IMR-90 (cell line): Measurements from ENCODE around the gene ENO4. TPM values are rescaled to one million over a fixed set of nuclear protein-coding genes. Genes with fewer than 3 reads are reported as not detected.
A peak's percentile ranks its signal among the peaks of the same experiment; 100 is the strongest.

Experiments used
- ATAC-seq: fragments of 200-7000 bp; cut with Tn5 transposase; 2 replicates; pipeline ENCODE4 v1.9.1; 2020; ENCODE audit warnings: low read depth, mild to moderate bottlenecking, moderate library complexity
- BruUV-seq: library from RNA; stranded (reverse); fragments of 400-500 nt; replicated peaks from 2 replicates; lab custom pipeline; 2021; lab: Mats Ljungman, UMichigan
- CTCF ChIA-PET: fragments of 300-600 bp; formaldehyde crosslinking; extraction: SDS; loops from one replicate; lab custom pipeline; 2021; ENCODE audit warnings: antibody characterized with exemption; lab: Yijun Ruan, JAX
- POLR2A ChIA-PET: fragments of 300-600 bp; sonication (Branson Sonifier 250); formaldehyde crosslinking; loops from one replicate; lab custom pipeline; 2022; ENCODE audit warnings: antibody characterized with exemption; ENCODE audit not compliant: unreplicated experiment; lab: Charles Lee
- DNase-seq: peaks from one replicate; pipeline ENCODE4 v3.0.0; 2013
- H2AFZ ChIP-seq: replicated peaks from 2 replicates; pipeline ENCODE3; 2013; ENCODE audit warnings: low read length, mild to moderate bottlenecking; ENCODE audit not compliant: poor library complexity
- H2AK5ac ChIP-seq: 2 replicates; pipeline ENCODE4 v1.6.1; 2013; ENCODE audit warnings: low read depth, low read length, inconsistent platforms
- H2AK9ac ChIP-seq: replicated peaks from 2 replicates; pipeline ENCODE3; 2013; ENCODE audit warnings: mild to moderate bottlenecking, low read depth, low read length, moderate library complexity; ENCODE audit not compliant: poor library complexity
- H2BK120ac ChIP-seq: 2 replicates; pipeline ENCODE4 v1.6.1; 2013; ENCODE audit warnings: low read depth, low read length, inconsistent platforms
- H2BK15ac ChIP-seq: 3 replicates; pipeline ENCODE4 v1.6.1; 2013; ENCODE audit warnings: low read depth, low read length, inconsistent platforms
- H2BK20ac ChIP-seq: 2 replicates; pipeline ENCODE4 v1.6.1; 2013; ENCODE audit warnings: low read depth, mild to moderate bottlenecking, inconsistent platforms, low read length, moderate library complexity
- H2BK5ac ChIP-seq: 2 replicates; pipeline ENCODE4 v1.6.1; 2013; ENCODE audit warnings: mild to moderate bottlenecking, low read depth, low read length, inconsistent platforms; ENCODE audit not compliant: poor library complexity, severe bottlenecking
- H3K14ac ChIP-seq: replicated peaks from 2 replicates; pipeline ENCODE4 v1.6.1; 2013; ENCODE audit warnings: low read depth, low read length, inconsistent platforms
- H3K18ac ChIP-seq: 2 replicates; pipeline ENCODE4 v1.6.1; 2013; ENCODE audit warnings: low read depth, low read length, control low read depth
- H3K23ac ChIP-seq: 2 replicates; pipeline ENCODE4 v1.6.1; 2013; ENCODE audit warnings: low read depth, low read length, inconsistent platforms
- H3K27ac ChIP-seq: 2 replicates; pipeline ENCODE4 v1.5.1; 2013; ENCODE audit warnings: mild to moderate bottlenecking, control low read depth, low read length; ENCODE audit not compliant: insufficient read depth
- H3K27me3 ChIP-seq: 2 replicates; pipeline ENCODE4 v1.6.1; 2013; ENCODE audit warnings: low read length; ENCODE audit not compliant: control insufficient read depth, insufficient read depth
- H3K36me3 ChIP-seq: 2 replicates; pipeline ENCODE4 v1.6.1; 2013; ENCODE audit warnings: low read length, mixed read lengths; ENCODE audit not compliant: control insufficient read depth, insufficient read depth
- H3K4ac ChIP-seq: 2 replicates; pipeline ENCODE4 v1.6.1; 2013; ENCODE audit warnings: low read depth, low read length, inconsistent platforms
- H3K4me1 ChIP-seq: 2 replicates; pipeline ENCODE4 v1.6.1; 2013; ENCODE audit warnings: low read length, mixed read lengths; ENCODE audit not compliant: control insufficient read depth, insufficient read depth
- H3K4me2 ChIP-seq: 2 replicates; pipeline ENCODE4 v1.6.1; 2013; ENCODE audit warnings: low read depth, mild to moderate bottlenecking, control low read depth, low read length, moderate library complexity
- H3K4me3 ChIP-seq: 2 replicates; pipeline ENCODE4 v1.5.1; 2013; ENCODE audit warnings: low read depth, mild to moderate bottlenecking, control low read depth, low read length, moderate library complexity; ENCODE audit not compliant: insufficient read depth
- H3K56ac ChIP-seq: 2 replicates; pipeline ENCODE4 v1.6.1; 2013; ENCODE audit warnings: low read length, inconsistent platforms; ENCODE audit not compliant: insufficient read depth; ENCODE audit errors: extremely low read depth
- H3K79me1 ChIP-seq, 2 experiments: 2 replicates each; pipeline ENCODE4 v1.6.1; 2013; ENCODE audit warnings: low read length in 2 of 2, inconsistent platforms in 1 of 2, low read depth in 1 of 2
- H3K9ac ChIP-seq: 2 replicates; pipeline ENCODE4 v1.6.1; 2013; ENCODE audit warnings: low read depth, low read length, control low read depth
- H3K9me1 ChIP-seq: 2 replicates; pipeline ENCODE4 v1.6.1; 2013; ENCODE audit warnings: low read length, inconsistent platforms; ENCODE audit not compliant: insufficient read depth
- H3K9me3 ChIP-seq: 2 replicates; pipeline ENCODE4 v1.6.1; 2013; ENCODE audit warnings: low read length; ENCODE audit not compliant: control insufficient read depth, insufficient read depth
- H4K20me1 ChIP-seq: 2 replicates; pipeline ENCODE4 v1.6.1; 2013; ENCODE audit warnings: low read length, inconsistent platforms; ENCODE audit not compliant: insufficient read depth
- H4K5ac ChIP-seq: 2 replicates; pipeline ENCODE4 v1.6.1; 2013; ENCODE audit warnings: mild to moderate bottlenecking, low read depth, low read length, control low read depth
- H4K8ac ChIP-seq, 2 experiments: 2 replicates each; pipeline ENCODE4 v1.6.1; 2013; ENCODE audit warnings: low read depth in 2 of 2, low read length in 2 of 2, control low read depth in 1 of 2, inconsistent platforms in 1 of 2
- H4K91ac ChIP-seq: 2 replicates; pipeline ENCODE4 v1.6.1; 2013; ENCODE audit warnings: low read depth, low read length, inconsistent platforms; ENCODE audit not compliant: insufficient read depth
- BHLHE40 ChIP-seq: fragments of 150-350 bp; IDR thresholded peaks from 2 replicates; pipeline ENCODE4 v1.6.1; 2016; ENCODE audit warnings: mild to moderate bottlenecking, low read depth, low read length
- CEBPB ChIP-seq: IDR thresholded peaks from 2 replicates; pipeline ENCODE4 v1.6.1; 2012; ENCODE audit warnings: low read depth, low read length, improper control_type of control experiment
- FOS ChIP-seq: fragments of 150-350 bp; IDR thresholded peaks from 2 replicates; pipeline ENCODE4 v1.6.1; 2016; ENCODE audit warnings: low read depth, low read length
- USF2 ChIP-seq: fragments of 150-350 bp; IDR thresholded peaks from 2 replicates; pipeline ENCODE4 v1.6.1; 2017; ENCODE audit warnings: mild to moderate bottlenecking, antibody characterized with exemption, low read length, low read depth
- WGBS, 2 experiments: methylation state at CpG; one replicate each; pipeline versions ENCODE4 v1.1.5 to v1.1.7; 2013; ENCODE audit warnings: missing lambda C conversion rate in 2 of 2; ENCODE audit not compliant: insufficient read length in 1 of 2; ENCODE audit errors: extremely low coverage in 2 of 2; 5-methylcytosine and 5-hydroxymethylcytosine counted together
- dilution Hi-C: fragments of 300-500 bp; cut with HindIII; formaldehyde crosslinking; loops from one replicate; pipeline ENCODE4 v1.14.3; 2018; ENCODE audit warnings: low sequenced_read_pairs; ENCODE audit not compliant: unreplicated experiment
- in situ Hi-C: fragments of 300-500 bp; cut with MboI; formaldehyde crosslinking; loops from 3 replicates; pipeline ENCODE4 v1.14.3; 2019; ENCODE audit warnings: low sequenced_read_pairs, inconsistent platforms, mixed read lengths
- intact Hi-C: fragments of 100-400 bp; cut with micrococcal nuclease; formaldehyde crosslinking; loops from 2 replicates; pipeline ENCODE4 v1.10.0; 2022
- polyA plus RNA-seq, 3 experiments: library from polyadenylated mRNA; depleted of rRNA; stranded (reverse); fragments of >200 nt; gene quantifications; 2 replicates each; pipeline ENCODE4 v1.2.3, GENCODE V29; 2012; ENCODE audit warnings: low replicate concordance in 1 of 3
- total RNA-seq: library from RNA; depleted of rRNA; stranded (reverse); fragments of >200 nt; gene quantifications from 2 replicates; pipeline ENCODE4 v1.2.3, GENCODE V29; 2012

The ENO4 gene
- total and polyA plus RNA-seq, 2 of the 4 experiments (the other 2 are of a cell fraction): under 0.01 to 0.05 TPM

DNA sequence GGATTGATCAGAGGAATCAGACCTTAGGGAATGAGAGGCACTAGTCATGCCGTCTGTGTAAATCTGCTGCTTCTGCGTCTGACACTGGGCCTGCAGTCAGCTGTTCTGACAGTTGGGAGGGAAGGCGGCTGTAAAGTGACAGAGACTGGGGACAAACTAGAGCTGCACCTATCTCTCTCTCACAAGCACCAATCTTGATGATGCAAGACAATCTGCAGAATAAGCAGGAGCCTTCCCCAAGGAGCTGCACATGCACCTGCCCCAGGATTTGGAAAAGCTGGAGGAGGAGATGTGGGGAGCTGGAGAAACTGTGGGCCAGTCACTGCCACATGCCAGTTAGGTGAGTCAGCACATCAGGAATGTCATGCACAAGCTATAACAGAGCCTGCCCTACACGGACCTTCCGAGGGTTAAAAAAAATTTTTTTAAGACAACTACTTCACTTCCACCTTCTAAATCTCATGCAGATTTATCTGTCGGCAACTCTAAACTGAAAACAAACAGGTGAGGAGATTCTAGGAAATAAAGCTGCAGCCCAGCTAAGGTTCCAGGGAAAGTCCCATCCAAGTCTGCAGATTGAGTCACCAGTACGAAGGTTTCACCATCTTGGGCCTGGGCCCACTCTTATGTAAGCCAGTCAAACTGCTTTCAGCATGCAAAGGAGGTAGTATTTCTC, 39.2 kb downstream of the ENO4 start:
- H3K9me1 ChIP-seq: peaks cover 16% of the 10 kb centered on the region
- H3K4ac ChIP-seq: 0 out of 2 replicates have a peak overlapping the region, but pooled peaks have one; percentile 23
- H4K20me1 ChIP-seq: peaks cover 4% of the 10 kb centered on the region; the same call in 1 of the 2 replicates
- no peak overlapping the region for H4K8ac ChIP-seq
- H3K27ac ChIP-seq: no peak overlapping the region
- H3K9ac ChIP-seq: no peak overlapping the region
- H2BK15ac ChIP-seq: no peak overlapping the region
- no peak overlapping the region for H3K18ac ChIP-seq
- H3K14ac ChIP-seq: no peak overlapping the region
- WGBS, 2 experiments: no CpG with 5 or more reads among the region's 7 CpGs
- intact Hi-C loops (loop anchor here (5.0 kb wide), 1 partner anchor 279 kb away; no protein-coding TSS in a partner anchor), dilution Hi-C loops (no loop called here), in situ Hi-C loops (no loop called here)
- H3K36me3 ChIP-seq: no peaks in the 10 kb centered on the region
- no peak overlapping the region for H4K91ac ChIP-seq
- POLR2A ChIA-PET: no interaction called here
- no peak overlapping the region for H2BK20ac ChIP-seq
- H3K27me3 ChIP-seq: no peaks in the 10 kb centered on the region
- H3K4me3 ChIP-seq: no peak overlapping the region
- DNase-seq: peak; percentile 89
- 0 out of 2 replicates have a peak, but pooled peaks have one; percentile 19 for TF ChIP-seq BHLHE40
- TF ChIP-seq CEBPB: peak; percentile 92
- no peak for TF ChIP-seq USF2
- no peak; the same call in 1 of the 2 replicates for TF ChIP-seq FOS
- no peak overlapping the region for H2AFZ ChIP-seq
- no peak overlapping the region for H4K5ac ChIP-seq
- no peaks in the 10 kb centered on the region for H3K79me1 ChIP-seq
- no peak overlapping the region for H3K23ac ChIP-seq
- no peak overlapping the region for H2BK120ac ChIP-seq
- peaks cover 7% of the 10 kb centered on the region for H3K4me1 ChIP-seq
- H3K4me2 ChIP-seq: peak overlapping the region; percentile 47; the same call in 1 of the 2 replicates
- peak; percentile 85 for ATAC-seq
- no peak overlapping the region for H3K56ac ChIP-seq
- CTCF ChIA-PET: interaction anchor here (0.5 to 0.8 kb wide), 3 partner anchors 10 to 1856 kb away, joined by 3 to 4 read pairs (median 4); no protein-coding TSS in a partner anchor
- H3K9me3 ChIP-seq: no peaks in the 10 kb centered on the region
- no peak overlapping the region for H2BK5ac ChIP-seq
- no peak overlapping the region for H2AK5ac ChIP-seq
- H2AK9ac ChIP-seq: peak overlapping the region; percentile 25
- BruUV-seq: no TSS peak
